Measurements from ENCODE around the gene PPP5C.

- TF ChIP-seq EZH2 (IDR thresholded peaks at IDR 0.05; ENCODE audit: borderline replicate concordance, insufficient read depth, low read length, poor library complexity, severe bottlenecking) = no peak
- no peak for TF ChIP-seq EP300 (conservative IDR thresholded peaks at IDR 0.05; ENCODE audit: poor library complexity, severe bottlenecking)
- no peak for TF ChIP-seq CTCF (IDR thresholded peaks at IDR 0.05; ENCODE audit: poor library complexity, severe bottlenecking)
- no peak for TF ChIP-seq POLR2AphosphoS5 (IDR thresholded peaks at IDR 0.05)
- TF ChIP-seq REST (IDR thresholded peaks at IDR 0.05; ENCODE audit: borderline replicate concordance) = no peak
- TF ChIP-seq SMC3 (conservative IDR thresholded peaks at IDR 0.05; ENCODE audit: poor library complexity) = no peak
- no peak for TF ChIP-seq RAD21 (conservative IDR thresholded peaks at IDR 0.05)
- no peak for TF ChIP-seq TAF1 (IDR thresholded peaks at IDR 0.05; ENCODE audit: low read depth)
- no peak for TF ChIP-seq MXI1 (conservative IDR thresholded peaks at IDR 0.05; ENCODE audit: poor library complexity, severe bottlenecking)
Measured at GRCh38 chr19:46426035-46426505, 79.2 kb downstream of the PPP5C start.
